Smooth muscle cell of the brain vasculature (primary cell): ENCODE results near the gene USP34.
"Not testable (repeated sequence)": the region's sequence is repeated elsewhere in the genome, so short reads cannot be mapped to it uniquely, and the experiment has no call there.

Experiments used
- DNase-seq: peaks from one replicate; pipeline ENCODE4 v3.0.0-alpha.2; 2012; ENCODE audit warnings: low read depth, low spot score

Gene USP34

GRCh38 chr2:61254536-61254935 lies 216.4 kb downstream of the USP34 start:
- no peak for DNase-seq

GRCh38 chr2:61253136-61253535 lies 217.8 kb downstream of the USP34 start:
- DNase-seq: no peak

- no peak for DNase-seq
Measured at GRCh38 chr2:61252031-61252430, 218.9 kb downstream of the USP34 start.

GRCh38 chr2:61249521-61250071 lies 221.3 kb downstream of the USP34 start:
- no peak for DNase-seq

DNA sequence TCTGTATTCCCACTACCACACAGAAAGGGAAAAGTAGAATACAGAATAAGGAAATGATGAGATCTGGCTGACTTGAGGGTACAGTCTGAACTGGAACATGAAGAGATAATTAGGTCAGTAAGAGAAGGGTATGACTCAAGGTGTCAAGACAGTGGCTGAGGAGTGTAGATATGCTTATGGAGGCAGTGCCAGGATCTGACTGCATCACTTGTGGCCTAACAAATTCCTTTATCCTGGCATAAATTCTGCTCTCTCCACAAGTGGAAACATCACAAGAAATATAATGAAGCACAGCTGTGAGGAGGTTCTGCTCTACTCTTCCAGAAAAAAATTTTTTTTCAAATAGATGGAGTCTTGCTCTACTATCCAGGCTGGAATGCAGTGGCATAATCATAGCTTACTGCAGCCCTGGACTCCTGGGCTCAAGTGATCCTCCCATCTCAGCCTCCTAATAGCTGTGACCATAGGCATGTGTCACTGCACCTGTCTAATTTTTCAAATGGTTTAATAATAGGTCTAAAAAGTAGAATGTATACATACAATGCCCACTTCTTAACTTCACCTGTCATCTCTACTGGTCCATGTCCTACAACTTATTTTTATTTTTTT lies 223.6 kb downstream of the USP34 start:
- DNase-seq: no peak

DNA sequence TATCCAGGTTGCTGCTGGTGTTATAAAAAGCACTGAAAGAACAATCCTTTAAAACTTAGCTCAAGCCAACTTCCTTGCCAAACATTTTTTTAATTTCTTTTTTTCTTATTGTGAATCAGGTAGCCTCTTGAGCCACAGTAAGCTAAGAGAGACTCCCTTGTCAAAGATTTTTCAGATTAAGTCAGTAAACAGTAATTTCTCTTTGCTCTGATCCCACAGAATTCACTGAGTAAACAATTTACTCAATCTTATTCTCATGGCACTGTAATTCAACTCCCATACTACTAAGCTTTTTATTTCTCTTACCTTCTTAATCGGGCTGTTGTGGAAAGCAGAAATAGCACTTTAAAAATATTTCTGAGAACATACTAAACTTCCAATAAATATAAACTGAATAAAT lies 226.2 kb downstream of the USP34 start:
- no peak for DNase-seq

- no peak for DNase-seq
Measured at GRCh38 chr2:61241266-61241665, 229.6 kb downstream of the USP34 start.

DNA sequence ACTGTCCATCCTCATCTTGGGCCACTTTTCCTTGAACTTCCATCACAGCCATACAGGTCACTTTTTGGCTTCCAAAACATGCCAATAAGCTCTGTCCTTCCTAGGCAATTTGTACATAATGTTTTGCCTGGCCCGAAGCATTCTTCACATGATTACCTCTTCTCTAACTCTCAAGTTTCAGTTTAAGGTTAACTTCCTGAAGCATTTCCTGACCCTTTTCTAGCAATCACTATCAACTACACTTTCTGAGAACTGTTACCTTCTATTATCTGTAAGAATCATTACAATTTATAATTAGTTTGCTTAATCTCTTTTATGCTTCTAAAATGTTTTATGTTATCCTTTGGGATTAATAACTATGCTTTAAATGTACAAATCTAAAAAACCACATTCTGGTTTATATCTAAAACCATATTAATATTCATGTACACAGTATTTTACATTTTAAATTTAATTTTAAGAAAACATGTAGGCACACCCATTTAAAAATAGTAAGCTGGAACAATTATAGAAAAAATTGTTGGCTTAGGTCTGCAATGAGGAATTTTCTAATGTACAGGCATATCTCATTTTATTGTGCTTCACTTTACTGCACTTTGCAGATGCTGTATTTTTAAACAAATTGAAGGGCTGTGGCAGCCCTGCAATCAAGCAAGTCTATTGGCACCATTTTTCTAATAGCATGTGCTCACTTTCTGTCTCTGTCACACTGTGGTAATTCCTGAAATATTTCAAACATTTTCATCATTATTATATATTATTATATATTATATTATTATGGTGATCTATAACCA lies 232.5 kb downstream of the USP34 start:
- DNase-seq: no peak

DNA sequence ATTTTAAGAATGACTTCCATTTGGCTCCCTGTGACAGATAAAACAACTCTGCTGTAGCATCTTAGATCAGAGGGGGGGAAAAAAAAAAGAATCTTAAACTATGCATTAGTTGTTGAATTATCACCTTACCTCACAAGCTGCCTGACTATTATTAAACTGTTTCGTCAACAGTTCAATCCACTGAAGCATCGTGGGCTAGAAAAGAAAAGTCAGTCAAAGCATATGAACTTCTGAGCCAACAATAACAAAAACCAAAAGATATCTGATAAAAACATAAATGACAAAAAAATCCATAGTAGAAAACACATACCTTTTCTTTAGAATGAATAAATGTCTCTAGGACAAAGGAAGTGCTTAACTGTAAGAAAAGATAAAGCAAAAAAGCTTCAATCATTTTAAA lies 235.2 kb downstream of the USP34 start:
- DNase-seq: no peak

DNA sequence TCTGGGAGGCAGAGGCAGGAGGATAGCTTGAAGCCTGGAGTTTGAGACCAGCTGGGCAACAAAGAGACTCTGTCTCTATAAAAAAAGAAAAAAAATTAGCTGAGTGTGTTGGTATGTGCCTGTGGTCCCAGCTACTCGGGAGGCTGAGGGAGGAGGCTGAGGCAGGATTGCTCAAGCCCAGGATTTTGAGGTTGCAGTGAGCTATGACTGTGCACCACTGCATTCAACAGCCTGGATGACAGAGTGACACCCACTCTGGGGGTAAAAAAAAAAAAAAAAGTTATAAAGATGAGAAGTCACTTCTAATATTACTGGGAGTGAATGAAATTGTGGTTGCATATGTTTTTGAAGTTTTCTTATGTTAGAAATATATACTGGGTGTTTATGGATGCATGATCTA lies 237.3 kb downstream of the USP34 start:
- DNase-seq: no peak

DNA sequence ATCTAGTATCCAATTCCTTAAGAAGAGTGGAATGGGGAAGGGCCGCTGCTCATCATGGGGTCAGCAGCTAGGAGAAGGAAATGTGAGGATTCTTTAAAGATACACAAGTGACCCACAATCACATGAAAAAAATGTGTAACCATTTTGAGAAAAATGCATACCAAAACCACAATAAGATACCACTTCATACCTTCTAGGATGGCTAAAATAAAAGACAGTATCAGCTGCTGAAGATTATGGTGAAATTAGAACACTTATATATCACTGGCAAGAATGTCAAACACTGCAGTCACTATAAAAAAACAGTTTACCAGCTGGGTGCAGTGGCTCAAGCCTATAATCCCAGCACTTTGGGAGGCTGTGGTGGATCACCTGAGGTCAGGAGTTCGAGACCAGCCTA lies 241.0 kb downstream of the USP34 start:
- no peak for DNase-seq

DNA sequence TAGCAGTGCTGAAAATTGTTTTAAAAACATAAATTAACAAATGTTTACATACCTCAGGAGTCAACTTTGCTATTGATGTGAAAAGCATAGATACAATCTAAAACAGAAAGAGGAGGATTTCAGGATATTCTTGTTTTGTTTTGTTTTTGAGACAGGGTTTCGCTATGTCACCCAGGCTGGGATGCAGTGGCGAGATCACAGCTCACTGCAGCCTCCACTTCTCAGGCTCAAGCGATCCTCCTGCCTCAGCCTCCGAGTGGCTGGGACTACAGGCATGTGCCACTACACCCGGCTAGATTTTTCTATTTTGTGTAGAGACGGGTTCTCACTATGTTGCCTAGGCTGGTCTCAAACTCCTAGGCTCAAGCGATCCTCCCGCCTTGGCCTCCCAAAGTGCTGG lies 248.3 kb downstream of the USP34 start:
- DNase-seq: no peak

DNA sequence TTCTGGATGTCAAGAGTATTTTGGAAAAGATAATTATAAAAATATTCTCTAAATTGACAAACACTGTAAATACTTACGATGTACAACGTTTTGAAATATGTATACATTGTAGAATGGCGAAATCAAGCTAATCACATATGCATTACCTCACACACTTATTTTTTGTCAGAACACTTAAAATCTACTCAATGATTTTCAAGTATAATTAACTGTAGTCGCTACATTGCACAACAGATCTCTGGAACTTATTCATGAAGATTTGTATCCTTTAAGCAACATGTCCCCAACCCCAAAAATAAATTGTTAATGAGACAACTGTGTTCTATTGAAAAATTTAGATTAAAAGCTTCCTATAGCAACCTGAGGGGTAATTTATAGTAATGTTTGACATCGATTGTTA lies 249.1 kb downstream of the USP34 start:
- DNase-seq: no peak

GRCh38 chr2:61220768-61221167 lies 250.1 kb downstream of the USP34 start:
- peak; percentile 4 for DNase-seq

GRCh38 chr2:61218817-61219170 lies 252.1 kb downstream of the USP34 start:
- no peak for DNase-seq

DNA sequence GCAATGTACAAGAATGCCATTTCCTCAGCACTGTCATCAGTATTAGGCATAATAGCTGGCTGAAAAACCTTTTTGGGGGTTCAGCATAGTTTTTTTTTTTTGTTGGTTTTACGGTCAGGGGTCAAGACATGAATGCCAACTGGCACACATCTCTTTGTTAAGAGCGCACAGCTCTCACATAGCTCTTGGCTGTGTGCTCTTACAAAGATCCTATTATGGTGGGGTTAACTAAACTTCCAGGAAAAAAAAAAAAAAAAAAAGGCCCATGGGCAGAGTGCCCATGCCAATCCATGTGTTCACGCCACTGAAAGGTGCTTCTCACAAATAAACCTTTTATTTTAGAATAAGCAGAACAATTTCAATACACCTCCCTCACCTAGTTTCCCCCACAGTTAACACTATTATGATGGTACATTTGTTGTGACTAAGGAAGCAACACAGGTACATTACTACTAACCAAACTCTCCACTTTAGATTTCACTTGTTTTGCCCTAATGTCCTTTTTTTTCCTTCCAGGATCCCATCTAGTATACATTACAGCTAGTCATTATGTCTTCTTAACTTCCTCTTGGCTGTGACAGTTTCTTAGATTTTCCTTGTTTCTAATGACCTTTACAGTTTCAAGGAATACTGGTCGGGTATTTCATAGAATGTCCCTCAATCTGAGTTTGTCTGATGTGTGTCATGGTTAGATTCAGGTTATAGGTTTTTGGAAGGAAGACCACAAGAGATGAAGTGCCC lies 252.6 kb downstream of the USP34 start:
- no peak for DNase-seq

- no peak for DNase-seq
Measured at GRCh38 chr2:61214171-61214570, 256.7 kb downstream of the USP34 start.

- DNase-seq: no peak
Measured at GRCh38 chr2:61210332-61210981, 260.4 kb downstream of the USP34 start.

DNA sequence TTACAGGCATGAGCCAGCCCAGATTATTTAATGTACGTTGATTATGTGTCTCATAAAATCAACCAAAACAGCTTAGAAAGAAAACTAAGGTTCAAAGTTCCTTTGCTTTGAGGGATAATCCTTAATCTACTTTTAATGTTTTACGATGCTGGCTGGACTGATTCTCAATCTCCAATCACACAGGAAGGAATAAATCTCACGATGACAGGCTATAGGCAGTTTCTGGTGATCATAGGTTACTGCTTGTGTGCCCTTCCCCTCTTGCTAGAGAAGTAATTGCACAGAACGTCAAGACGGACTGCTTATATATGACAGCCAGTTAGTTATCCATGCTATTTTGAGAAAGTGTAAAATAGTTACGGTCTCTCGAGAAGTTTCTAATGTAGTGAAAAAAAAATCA lies 265.8 kb downstream of the USP34 start:
- DNase-seq: no peak

GRCh38 chr2:61196671-61197070 lies 274.2 kb downstream of the USP34 start:
- DNase-seq: no peak

DNA sequence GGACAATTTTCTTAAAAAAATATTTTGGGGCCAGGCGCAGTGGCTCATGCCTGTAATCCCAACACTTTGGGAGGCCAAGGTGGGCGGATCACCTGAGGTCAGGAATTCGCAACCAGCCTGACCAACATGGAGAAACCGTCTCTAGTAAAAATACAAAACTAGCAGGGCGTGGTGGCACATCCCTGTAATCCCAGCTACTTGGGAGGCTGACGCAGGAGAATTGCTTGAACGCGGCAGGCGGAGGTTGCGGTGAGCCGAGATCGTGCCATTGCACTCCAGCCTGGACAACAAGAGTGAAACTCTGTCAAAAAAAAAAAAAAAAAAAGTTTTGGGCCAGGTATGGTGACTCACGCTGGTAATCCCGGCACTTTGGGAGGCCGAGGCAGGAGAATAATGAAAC lies 276.2 kb downstream of the USP34 start:
- DNase-seq: not testable (repeated sequence)
